GM23338 (cell line): ENCODE results near the gene VKORC1L1. TPM values are rescaled to one million over a fixed set of nuclear protein-coding genes. Genes with fewer than 3 reads are reported as not detected.
A peak's percentile ranks its signal among the peaks of the same experiment; 100 is the strongest.

Experiments used
- ATAC-seq: fragments of 200-7000 bp; cut with Tn5 transposase; 3 replicates; pipeline ENCODE4 v1.9.1; 2020
- DNase-seq: peaks from one replicate; pipeline ENCODE4 v3.0.0-alpha.2; 2015; ENCODE audit warnings: low spot score
- H2AFZ ChIP-seq: fragments of 200-600 bp; sonication (generic); 2 replicates; pipeline ENCODE4 v1.8.0; 2016; ENCODE audit warnings: antibody characterized with exemption, mild to moderate bottlenecking, moderate library complexity
- H3F3A ChIP-seq: fragments of 200-600 bp; sonication (generic); replicated peaks from 2 replicates; pipeline ENCODE4 v1.8.0; 2017; ENCODE audit warnings: antibody characterized with exemption, mixed run types, low read depth
- H3K27ac ChIP-seq: fragments of 200-600 bp; sonication (generic); 2 replicates; pipeline ENCODE4 v1.6.1; 2016; ENCODE audit warnings: low read depth
- H3K27me3 ChIP-seq: fragments of 200-600 bp; sonication (generic); 2 replicates; pipeline ENCODE4 v1.8.0; 2016; ENCODE audit warnings: mild to moderate bottlenecking, mixed run types, moderate library complexity; ENCODE audit not compliant: insufficient read depth
- H3K36me3 ChIP-seq: fragments of 200-600 bp; sonication (generic); 2 replicates; pipeline ENCODE4 v1.8.0; 2016; ENCODE audit warnings: mild to moderate bottlenecking; ENCODE audit not compliant: insufficient read depth
- H3K4me1 ChIP-seq: fragments of 200-600 bp; sonication (generic); 2 replicates; pipeline ENCODE4 v1.8.0; 2016; ENCODE audit warnings: mild to moderate bottlenecking, moderate library complexity; ENCODE audit not compliant: insufficient read depth
- H3K4me2 ChIP-seq: fragments of 200-600 bp; sonication (generic); 2 replicates; pipeline ENCODE4 v1.7.1; 2017; ENCODE audit warnings: mixed run types
- H3K4me3 ChIP-seq: fragments of 200-600 bp; sonication (generic); 2 replicates; pipeline ENCODE4 v1.6.1; 2016; ENCODE audit warnings: mixed run types
- H3K79me2 ChIP-seq: fragments of 200-600 bp; sonication (generic); replicated peaks from 2 replicates; pipeline ENCODE4 v1.8.0; 2017; ENCODE audit warnings: mild to moderate bottlenecking; ENCODE audit not compliant: insufficient read depth
- H3K9me2 ChIP-seq: fragments of 200-600 bp; sonication (generic); 2 replicates; pipeline ENCODE4 v1.8.0; 2017; ENCODE audit not compliant: insufficient read depth
- H4K20me1 ChIP-seq: fragments of 200-600 bp; sonication (generic); replicated peaks from 2 replicates; pipeline ENCODE4 v1.8.0; 2017; ENCODE audit warnings: mild to moderate bottlenecking; ENCODE audit not compliant: insufficient read depth
- H3K27ac Mint-ChIP-seq: 2 replicates; pipeline ENCODE4 v1.8.0; 2020; ENCODE audit warnings: inconsistent platforms, mild to moderate bottlenecking, moderate library complexity, mixed read lengths
- H3K27me3 Mint-ChIP-seq: 3 replicates; pipeline ENCODE4 v1.8.0; 2022; ENCODE audit warnings: low read depth, mild to moderate bottlenecking, moderate library complexity, mixed read lengths, inconsistent platforms; ENCODE audit not compliant: insufficient read depth, poor library complexity
- H3K36me3 Mint-ChIP-seq: 3 replicates; pipeline ENCODE4 v1.8.0; 2021; ENCODE audit warnings: low read depth, mild to moderate bottlenecking, inconsistent platforms, moderate library complexity, mixed read lengths
- H3K4me1 Mint-ChIP-seq: 3 replicates; pipeline ENCODE4 v1.8.0; 2020; ENCODE audit warnings: mild to moderate bottlenecking, inconsistent platforms, mixed read lengths
- H3K4me3 Mint-ChIP-seq: 3 replicates; pipeline ENCODE4 v1.8.0; 2021; ENCODE audit warnings: moderate library complexity, mild to moderate bottlenecking, inconsistent platforms, mixed read lengths
- H3K9me3 Mint-ChIP-seq: 3 replicates; pipeline ENCODE4 v1.8.0; 2020; ENCODE audit warnings: moderate library complexity, mild to moderate bottlenecking, inconsistent platforms, mixed read lengths
- CREB1 ChIP-seq: fragments of 250-450 bp; sonication (Bioruptor Pico); IDR thresholded peaks from 2 replicates; pipeline ENCODE4 v1.5.0; 2020; ENCODE audit warnings: low read depth, mild to moderate bottlenecking, moderate library complexity
- CTCF ChIP-seq, 2 experiments: fragments of 200-600 bp in 1 of 2; sonication (generic) in 1 of 2; conservative IDR thresholded peaks; 2 replicates each; pipeline versions ENCODE4 v1.5.1 to v1.6.1; 2016 to 2017; ENCODE audit warnings: antibody characterized with exemption in 2 of 2, low read depth in 2 of 2, mild to moderate bottlenecking in 2 of 2, moderate library complexity in 1 of 2
- EZH2phosphoT487 ChIP-seq: fragments of 200-600 bp; sonication (generic); IDR thresholded peaks from one replicate; pipeline ENCODE4 v1.8.1; 2018; ENCODE audit warnings: antibody characterized with exemption; ENCODE audit not compliant: unreplicated experiment
- JUNB ChIP-seq: IDR thresholded peaks from one replicate; pipeline ENCODE4 v1.6.1; 2016; ENCODE audit warnings: antibody characterized with exemption; ENCODE audit not compliant: unreplicated experiment
- NANOG ChIP-seq: IDR thresholded peaks from 2 replicates; pipeline ENCODE4 v1.6.1; 2016; ENCODE audit warnings: antibody characterized with exemption, borderline replicate concordance
- POLR2AphosphoS5 ChIP-seq: IDR thresholded peaks from 2 replicates; pipeline ENCODE4 v1.6.1; 2016; ENCODE audit warnings: antibody characterized with exemption, low read depth
- REST ChIP-seq: IDR thresholded peaks from one replicate; pipeline ENCODE4 v1.6.1; 2018; ENCODE audit warnings: antibody characterized with exemption; ENCODE audit not compliant: unreplicated experiment
- ZNF114 ChIP-seq: fragments of 250-450 bp; sonication (Bioruptor Pico); IDR thresholded peaks from 2 replicates; pipeline ENCODE4 v1.5.0; 2020; ENCODE audit warnings: mild to moderate bottlenecking, moderate library complexity
- ZNF331 ChIP-seq: fragments of 250-450 bp; sonication (Bioruptor Pico); IDR thresholded peaks from 2 replicates; pipeline ENCODE4 v1.5.0; 2020; ENCODE audit warnings: low read depth, mild to moderate bottlenecking, moderate library complexity
- polyA plus RNA-seq: library from polyadenylated mRNA; unstranded; fragments of >200 nt; fragmentation: Nextera tagmentation; extraction: Ambion mirVana; gene quantifications from 2 replicates; pipeline ENCODE4 v1.2.1, GENCODE V29; 2016
- total RNA-seq: library from RNA; depleted of rRNA; stranded (reverse); fragments of >200 nt; shearing (Covaris generic); gene quantifications from 2 replicates; pipeline ENCODE4 v1.2.3, GENCODE V29; 2014
- TF ChIP-seq, protein P1 (sequence below): fragments of 250-450 bp; sonication (Bioruptor Pico); IDR thresholded peaks from 2 replicates; pipeline ENCODE4 v1.5.0; 2020; ENCODE audit warnings: mild to moderate bottlenecking, moderate library complexity
- TF ChIP-seq, protein P2 (sequence below): IDR thresholded peaks from 2 replicates; pipeline ENCODE4 v1.6.1; 2016; ENCODE audit warnings: antibody characterized with exemption

The VKORC1L1 gene
- total and polyA plus RNA-seq, 2 experiments from 2014 or later = 21.5 to 30.3 TPM

DNA sequence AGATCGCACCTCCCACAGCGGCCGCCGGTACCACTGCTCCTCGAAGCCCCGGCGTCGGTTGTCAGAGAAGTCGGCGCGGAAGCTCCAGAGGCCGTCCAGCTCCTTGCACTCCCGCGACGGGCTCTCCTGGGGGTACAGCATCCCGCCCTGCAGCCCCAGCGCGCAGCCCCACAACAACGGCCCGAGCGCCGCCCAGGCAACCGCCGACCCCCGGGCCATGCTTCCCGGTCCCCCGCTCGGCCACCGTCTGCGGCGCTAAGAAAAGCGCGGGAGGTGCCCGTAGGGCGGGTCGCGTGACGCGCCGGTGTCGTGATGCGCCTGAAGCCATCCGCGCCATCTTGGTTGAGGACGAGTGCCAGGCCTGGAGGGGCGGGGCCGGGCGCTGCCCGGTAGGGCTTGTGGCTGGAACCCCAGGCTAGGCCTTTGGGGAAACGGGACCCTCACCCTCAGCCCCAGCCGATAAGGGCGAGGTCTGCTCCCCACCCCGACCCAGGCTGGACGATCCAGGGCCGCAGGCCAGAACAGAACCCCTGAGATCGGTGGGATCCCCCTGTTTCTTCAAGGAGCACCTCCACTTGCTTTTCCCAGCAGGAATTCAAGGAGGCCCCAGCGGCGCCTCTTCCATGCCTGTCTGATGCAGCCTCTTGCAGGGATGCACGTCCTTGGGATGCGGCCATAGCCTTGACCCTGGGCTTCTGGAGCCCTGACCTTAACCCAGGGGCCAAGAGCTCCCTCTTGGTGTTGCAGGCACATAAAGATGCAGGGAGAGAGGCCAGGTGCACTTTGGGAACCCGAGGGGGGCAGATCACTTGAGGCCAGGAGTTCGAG lies 109.3 kb downstream of the VKORC1L1 start, which contains the start of gene GUSB:
GUSB (minus strand) TSS at position 249 of the 828 bp plus-strand sequence; CDS start at position 219, 30 bp downstream.
- Histone ChIP-seq H3F3A (no peaks in the 10 kb centered on the region), H3K79me2 (peaks cover 17% of the 10 kb centered on the region), H3K27ac (peak within 1 kb of the TSS; percentile 90; the same call in 1 of the 2 replicates), H3K4me2 (peak within 1 kb of the TSS; percentile 87), H3K9me2 (no peaks in the 10 kb centered on the region), H3K4me3 (peak within 1 kb of the TSS; percentile 89), H3K36me3 (0 out of 2 replicates have a peak, but pooled peaks cover 2% of the 10 kb centered on the region), H3K4me1 (no peaks in the 10 kb centered on the region), H4K20me1 (peaks cover 3% of the 10 kb centered on the region; the same call in 1 of the 2 replicates), H2AFZ (peak within 1 kb of the TSS; percentile 100), H3K27me3 (no peaks in the 10 kb centered on the region)
- peaks cover 10% of the 10 kb centered on the region for H3K36me3 Mint-ChIP-seq
- peak within 1 kb of the TSS; percentile 90 for H3K27ac Mint-ChIP-seq
- H3K4me3 Mint-ChIP-seq = peak within 1 kb of the TSS; percentile 74
- no peaks in the 10 kb centered on the region for H3K9me3 Mint-ChIP-seq
- no peaks in the 10 kb centered on the region; the same call in 2 of the 3 replicates for H3K4me1 Mint-ChIP-seq
- ATAC-seq (peak; percentile 94), DNase-seq (peak; percentile 97)
- TF ChIP-seq POLR2AphosphoS5 (peak; percentile 92), REST (peak; percentile 39), JUNB (no peak), EZH2phosphoT487 (no peak), ZNF114 (CRISPR knock-in tag) (no peak), ZNF331 (CRISPR knock-in tag) (no peak), CREB1 (CRISPR knock-in tag) (peak; percentile 97), NANOG (no peak), CTCF (conservative IDR thresholded peaks at IDR 0.05; ENCODE audit: low read depth in 2 of 2) (no peak)
- TF ChIP-seq, protein P1, sequence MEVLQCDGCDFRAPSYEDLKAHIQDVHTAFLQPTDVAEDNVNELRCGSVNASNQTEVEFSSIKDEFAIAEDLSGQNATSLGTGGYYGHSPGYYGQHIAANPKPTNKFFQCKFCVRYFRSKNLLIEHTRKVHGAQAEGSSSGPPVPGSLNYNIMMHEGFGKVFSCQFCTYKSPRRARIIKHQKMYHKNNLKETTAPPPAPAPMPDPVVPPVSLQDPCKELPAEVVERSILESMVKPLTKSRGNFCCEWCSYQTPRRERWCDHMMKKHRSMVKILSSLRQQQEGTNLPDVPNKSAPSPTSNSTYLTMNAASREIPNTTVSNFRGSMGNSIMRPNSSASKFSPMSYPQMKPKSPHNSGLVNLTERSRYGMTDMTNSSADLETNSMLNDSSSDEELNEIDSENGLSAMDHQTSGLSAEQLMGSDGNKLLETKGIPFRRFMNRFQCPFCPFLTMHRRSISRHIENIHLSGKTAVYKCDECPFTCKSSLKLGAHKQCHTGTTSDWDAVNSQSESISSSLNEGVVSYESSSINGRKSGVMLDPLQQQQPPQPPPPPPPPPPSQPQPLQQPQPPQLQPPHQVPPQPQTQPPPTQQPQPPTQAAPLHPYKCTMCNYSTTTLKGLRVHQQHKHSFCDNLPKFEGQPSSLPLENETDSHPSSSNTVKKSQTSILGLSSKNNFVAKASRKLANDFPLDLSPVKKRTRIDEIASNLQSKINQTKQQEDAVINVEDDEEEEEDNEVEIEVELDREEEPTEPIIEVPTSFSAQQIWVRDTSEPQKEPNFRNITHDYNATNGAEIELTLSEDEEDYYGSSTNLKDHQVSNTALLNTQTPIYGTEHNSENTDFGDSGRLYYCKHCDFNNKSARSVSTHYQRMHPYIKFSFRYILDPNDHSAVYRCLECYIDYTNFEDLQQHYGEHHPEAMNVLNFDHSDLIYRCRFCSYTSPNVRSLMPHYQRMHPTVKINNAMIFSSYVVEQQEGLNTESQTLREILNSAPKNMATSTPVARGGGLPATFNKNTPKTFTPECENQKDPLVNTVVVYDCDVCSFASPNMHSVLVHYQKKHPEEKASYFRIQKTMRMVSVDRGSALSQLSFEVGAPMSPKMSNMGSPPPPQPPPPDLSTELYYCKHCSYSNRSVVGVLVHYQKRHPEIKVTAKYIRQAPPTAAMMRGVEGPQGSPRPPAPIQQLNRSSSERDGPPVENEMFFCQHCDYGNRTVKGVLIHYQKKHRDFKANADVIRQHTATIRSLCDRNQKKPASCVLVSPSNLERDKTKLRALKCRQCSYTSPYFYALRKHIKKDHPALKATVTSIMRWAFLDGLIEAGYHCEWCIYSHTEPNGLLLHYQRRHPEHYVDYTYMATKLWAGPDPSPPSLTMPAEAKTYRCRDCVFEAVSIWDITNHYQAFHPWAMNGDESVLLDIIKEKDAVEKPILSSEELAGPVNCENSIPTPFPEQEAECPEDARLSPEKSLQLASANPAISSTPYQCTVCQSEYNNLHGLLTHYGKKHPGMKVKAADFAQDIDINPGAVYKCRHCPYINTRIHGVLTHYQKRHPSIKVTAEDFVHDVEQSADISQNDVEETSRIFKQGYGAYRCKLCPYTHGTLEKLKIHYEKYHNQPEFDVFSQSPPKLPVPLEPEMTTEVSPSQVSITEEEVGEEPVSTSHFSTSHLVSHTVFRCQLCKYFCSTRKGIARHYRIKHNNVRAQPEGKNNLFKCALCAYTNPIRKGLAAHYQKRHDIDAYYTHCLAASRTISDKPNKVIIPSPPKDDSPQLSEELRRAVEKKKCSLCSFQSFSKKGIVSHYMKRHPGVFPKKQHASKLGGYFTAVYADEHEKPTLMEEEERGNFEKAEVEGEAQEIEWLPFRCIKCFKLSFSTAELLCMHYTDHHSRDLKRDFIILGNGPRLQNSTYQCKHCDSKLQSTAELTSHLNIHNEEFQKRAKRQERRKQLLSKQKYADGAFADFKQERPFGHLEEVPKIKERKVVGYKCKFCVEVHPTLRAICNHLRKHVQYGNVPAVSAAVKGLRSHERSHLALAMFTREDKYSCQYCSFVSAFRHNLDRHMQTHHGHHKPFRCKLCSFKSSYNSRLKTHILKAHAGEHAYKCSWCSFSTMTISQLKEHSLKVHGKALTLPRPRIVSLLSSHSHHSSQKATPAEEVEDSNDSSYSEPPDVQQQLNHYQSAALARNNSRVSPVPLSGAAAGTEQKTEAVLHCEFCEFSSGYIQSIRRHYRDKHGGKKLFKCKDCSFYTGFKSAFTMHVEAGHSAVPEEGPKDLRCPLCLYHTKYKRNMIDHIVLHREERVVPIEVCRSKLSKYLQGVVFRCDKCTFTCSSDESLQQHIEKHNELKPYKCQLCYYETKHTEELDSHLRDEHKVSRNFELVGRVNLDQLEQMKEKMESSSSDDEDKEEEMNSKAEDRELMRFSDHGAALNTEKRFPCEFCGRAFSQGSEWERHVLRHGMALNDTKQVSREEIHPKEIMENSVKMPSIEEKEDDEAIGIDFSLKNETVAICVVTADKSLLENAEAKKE (CRISPR knock-in tag) = no peak
- TF ChIP-seq, protein P2, sequence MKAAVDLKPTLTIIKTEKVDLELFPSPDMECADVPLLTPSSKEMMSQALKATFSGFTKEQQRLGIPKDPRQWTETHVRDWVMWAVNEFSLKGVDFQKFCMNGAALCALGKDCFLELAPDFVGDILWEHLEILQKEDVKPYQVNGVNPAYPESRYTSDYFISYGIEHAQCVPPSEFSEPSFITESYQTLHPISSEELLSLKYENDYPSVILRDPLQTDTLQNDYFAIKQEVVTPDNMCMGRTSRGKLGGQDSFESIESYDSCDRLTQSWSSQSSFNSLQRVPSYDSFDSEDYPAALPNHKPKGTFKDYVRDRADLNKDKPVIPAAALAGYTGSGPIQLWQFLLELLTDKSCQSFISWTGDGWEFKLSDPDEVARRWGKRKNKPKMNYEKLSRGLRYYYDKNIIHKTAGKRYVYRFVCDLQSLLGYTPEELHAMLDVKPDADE = peak; percentile 97
- H3K27me3 Mint-ChIP-seq = peaks cover 10% of the 10 kb centered on the region
